Ishikawa (cell line): Measurements from ENCODE around the gene KIRREL2.

Experiments
- CREB1 ChIP-seq: IDR thresholded peaks from 2 replicates; pipeline ENCODE4 v1.6.1; 2012; ENCODE audit warnings: low read depth
- NFIC ChIP-seq: IDR thresholded peaks from 2 replicates; pipeline ENCODE4 v1.6.1; 2012
- TF ChIP-seq, protein P1 (sequence below): IDR thresholded peaks from 2 replicates; pipeline ENCODE4 v1.6.1; 2012; ENCODE audit warnings: low read depth, mild to moderate bottlenecking

DNA sequence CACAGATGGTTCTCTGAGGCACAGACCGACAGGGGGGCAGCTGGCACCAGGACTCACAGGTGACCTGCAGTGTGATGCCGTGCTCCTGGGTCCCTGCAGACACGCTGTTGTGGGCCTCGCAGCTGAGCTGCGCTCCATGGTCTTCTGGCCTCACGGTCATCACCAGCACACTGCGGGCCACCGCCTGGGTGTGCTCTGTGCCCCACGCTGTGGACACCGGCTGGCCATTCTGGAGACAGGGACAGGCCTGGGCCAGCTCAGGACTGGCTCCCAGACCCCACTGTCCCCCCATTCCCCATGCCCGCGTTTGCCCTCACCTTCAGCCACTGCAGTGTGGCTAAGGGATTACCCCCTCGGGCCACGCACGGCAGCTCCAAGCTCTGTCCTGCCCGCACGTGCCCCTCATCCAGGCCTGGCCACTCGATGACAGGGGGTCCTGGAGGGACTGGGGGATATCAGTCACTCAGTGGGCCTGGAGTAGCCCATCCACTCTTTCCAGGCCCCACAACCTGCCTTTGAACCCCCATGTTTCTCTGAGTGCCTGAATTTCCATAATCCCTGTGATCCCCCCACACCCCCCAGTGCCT lies 7.7 kb upstream of the KIRREL2 start:
- TF ChIP-seq CREB1, result no peak
- TF ChIP-seq, protein P1, sequence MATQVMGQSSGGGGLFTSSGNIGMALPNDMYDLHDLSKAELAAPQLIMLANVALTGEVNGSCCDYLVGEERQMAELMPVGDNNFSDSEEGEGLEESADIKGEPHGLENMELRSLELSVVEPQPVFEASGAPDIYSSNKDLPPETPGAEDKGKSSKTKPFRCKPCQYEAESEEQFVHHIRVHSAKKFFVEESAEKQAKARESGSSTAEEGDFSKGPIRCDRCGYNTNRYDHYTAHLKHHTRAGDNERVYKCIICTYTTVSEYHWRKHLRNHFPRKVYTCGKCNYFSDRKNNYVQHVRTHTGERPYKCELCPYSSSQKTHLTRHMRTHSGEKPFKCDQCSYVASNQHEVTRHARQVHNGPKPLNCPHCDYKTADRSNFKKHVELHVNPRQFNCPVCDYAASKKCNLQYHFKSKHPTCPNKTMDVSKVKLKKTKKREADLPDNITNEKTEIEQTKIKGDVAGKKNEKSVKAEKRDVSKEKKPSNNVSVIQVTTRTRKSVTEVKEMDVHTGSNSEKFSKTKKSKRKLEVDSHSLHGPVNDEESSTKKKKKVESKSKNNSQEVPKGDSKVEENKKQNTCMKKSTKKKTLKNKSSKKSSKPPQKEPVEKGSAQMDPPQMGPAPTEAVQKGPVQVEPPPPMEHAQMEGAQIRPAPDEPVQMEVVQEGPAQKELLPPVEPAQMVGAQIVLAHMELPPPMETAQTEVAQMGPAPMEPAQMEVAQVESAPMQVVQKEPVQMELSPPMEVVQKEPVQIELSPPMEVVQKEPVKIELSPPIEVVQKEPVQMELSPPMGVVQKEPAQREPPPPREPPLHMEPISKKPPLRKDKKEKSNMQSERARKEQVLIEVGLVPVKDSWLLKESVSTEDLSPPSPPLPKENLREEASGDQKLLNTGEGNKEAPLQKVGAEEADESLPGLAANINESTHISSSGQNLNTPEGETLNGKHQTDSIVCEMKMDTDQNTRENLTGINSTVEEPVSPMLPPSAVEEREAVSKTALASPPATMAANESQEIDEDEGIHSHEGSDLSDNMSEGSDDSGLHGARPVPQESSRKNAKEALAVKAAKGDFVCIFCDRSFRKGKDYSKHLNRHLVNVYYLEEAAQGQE, result no peak
- TF ChIP-seq NFIC, result no peak
